SU-DHL-6 (cell line): Measurements from ENCODE around the gene TTC13.

Source experiments
- H2AFZ ChIP-seq: fragments of 200-600 bp; sonication (generic); 2 replicates; pipeline ENCODE4 v1.6.1; 2014; ENCODE audit warnings: low read depth, mild to moderate bottlenecking, moderate library complexity, mixed read lengths, antibody characterized with exemption, low read length; ENCODE audit not compliant: severe bottlenecking
- H3F3A ChIP-seq: fragments of 200-600 bp; shearing (Covaris generic); 2 replicates; pipeline ENCODE4 v1.6.0; 2016; ENCODE audit warnings: antibody characterized with exemption, mild to moderate bottlenecking; ENCODE audit not compliant: insufficient read depth
- H3K27ac ChIP-seq: fragments of 200-600 bp; sonication (generic); 2 replicates; pipeline ENCODE4 v1.5.1; 2016; ENCODE audit warnings: low read depth, mild to moderate bottlenecking, low read length, moderate library complexity, mixed read lengths
- H3K27me3 ChIP-seq: fragments of 200-600 bp; sonication (generic), shearing (Covaris generic); 2 replicates; pipeline ENCODE4 v1.6.0; 2014; ENCODE audit warnings: mild to moderate bottlenecking, low read length
- H3K36me3 ChIP-seq: fragments of 200-600 bp; sonication (generic); 2 replicates; pipeline ENCODE4 v1.6.1; 2014; ENCODE audit warnings: mild to moderate bottlenecking, low read length, mixed read lengths
- H3K4me2 ChIP-seq: fragments of 300-600, 200-600 bp; shearing (Covaris generic), sonication (generic); 2 replicates; pipeline ENCODE4 v1.6.0; 2014; ENCODE audit warnings: low read length, low read depth, mild to moderate bottlenecking; ENCODE audit not compliant: poor library complexity, severe bottlenecking
- H3K4me3 ChIP-seq: fragments of 200-600 bp; sonication (generic); 2 replicates; pipeline ENCODE4 v1.5.1; 2014; ENCODE audit warnings: antibody characterized with exemption, low read length, mild to moderate bottlenecking, mixed read lengths; ENCODE audit not compliant: insufficient read depth, poor library complexity, severe bottlenecking
- H3K79me2 ChIP-seq: fragments of 200-600 bp; sonication (generic); 2 replicates; pipeline ENCODE4 v1.6.1; 2014; ENCODE audit warnings: mild to moderate bottlenecking, low read length, moderate library complexity; ENCODE audit not compliant: insufficient read depth
- H3K9ac ChIP-seq: fragments of 200-600 bp; sonication (generic); 2 replicates; pipeline ENCODE4 v1.7.0; 2014; ENCODE audit warnings: mild to moderate bottlenecking, low read length
- H3K9me2 ChIP-seq: fragments of 200-600 bp; sonication (generic); replicated peaks from 2 replicates; pipeline ENCODE4 v1.6.1; 2014; ENCODE audit warnings: low read length; ENCODE audit not compliant: insufficient read depth
- H3K9me3 ChIP-seq: fragments of 200-600 bp; sonication (generic); 2 replicates; pipeline ENCODE4 v1.6.1; 2014; ENCODE audit warnings: low read length, mixed read lengths; ENCODE audit not compliant: insufficient read depth
- H4K20me1 ChIP-seq: fragments of 200-600 bp; sonication (generic); 2 replicates; pipeline ENCODE4 v1.6.1; 2014; ENCODE audit warnings: low read depth, mild to moderate bottlenecking, antibody characterized with exemption, low read length, moderate library complexity, mixed read lengths
- CTCF ChIP-seq: fragments of 200-600 bp; sonication (generic); IDR thresholded peaks from one replicate; pipeline ENCODE4 v1.5.1; 2017; ENCODE audit warnings: antibody characterized with exemption, mild to moderate bottlenecking, low read length, moderate library complexity; ENCODE audit not compliant: insufficient read depth, poor library complexity, severe bottlenecking
- EZH2phosphoT487 ChIP-seq: fragments of 200-600 bp; sonication (generic), shearing (Covaris generic); conservative IDR thresholded peaks from 2 replicates; pipeline ENCODE4 v1.6.1; 2018; ENCODE audit warnings: mild to moderate bottlenecking, antibody characterized with exemption, low read length, moderate library complexity, mixed read lengths

TTC13 gene

DNA sequence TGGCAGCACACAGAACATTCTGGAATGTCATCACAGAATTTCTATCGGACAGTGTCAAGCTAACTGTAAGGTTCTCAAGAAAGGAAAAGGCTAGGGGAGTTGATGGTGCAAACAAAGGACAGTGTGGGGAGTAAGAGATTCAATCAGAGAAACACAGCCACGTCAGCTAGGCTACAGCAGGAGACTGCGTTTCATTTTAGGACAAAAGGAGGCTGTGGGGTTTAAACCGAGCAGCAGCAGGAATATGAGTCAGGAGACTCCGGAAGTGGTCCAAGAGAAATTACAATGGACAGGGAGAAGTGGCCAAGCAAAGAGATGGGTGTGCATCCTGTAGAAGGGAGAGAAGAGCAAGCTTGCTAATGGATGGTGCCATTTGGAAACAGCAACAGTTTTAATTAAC, 72.9 kb downstream of the TTC13 start:
- Histone ChIP-seq H4K20me1 (no peaks in the 10 kb centered on the region), H3K27me3 (no peaks in the 10 kb centered on the region), H3K4me3 (no peak overlapping the region), H3K9me2 (no peaks in the 10 kb centered on the region), H3K9ac (no peak overlapping the region), H3K27ac (no peak overlapping the region), H2AFZ (no peak overlapping the region), H3K4me2 (no peak overlapping the region), H3F3A (no peaks in the 10 kb centered on the region), H3K9me3 (no peaks in the 10 kb centered on the region), H3K36me3 (peaks cover 6% of the 10 kb centered on the region; the same call in 1 of the 2 replicates), H3K79me2 (no peaks in the 10 kb centered on the region)
- TF ChIP-seq EZH2phosphoT487 (no peak), CTCF (no peak)

GRCh38 chr1:230902349-230902923, 76.2 kb downstream of the TTC13 start:
- H3K9me3 ChIP-seq, result no peaks in the 10 kb centered on the region
- H3K79me2 ChIP-seq, result no peaks in the 10 kb centered on the region
- no peaks in the 10 kb centered on the region for H3F3A ChIP-seq
- TF ChIP-seq CTCF (no peak), EZH2phosphoT487 (no peak)
- H4K20me1 ChIP-seq, result no peaks in the 10 kb centered on the region
- no peak overlapping the region for H3K4me3 ChIP-seq
- no peak overlapping the region for H3K27ac ChIP-seq
- no peak overlapping the region for H3K4me2 ChIP-seq
- no peak overlapping the region for H3K9ac ChIP-seq
- peaks cover 6% of the 10 kb centered on the region; the same call in 1 of the 2 replicates for H3K36me3 ChIP-seq
- no peaks in the 10 kb centered on the region for H3K27me3 ChIP-seq
- no peaks in the 10 kb centered on the region for H3K9me2 ChIP-seq
- H2AFZ ChIP-seq, result no peak overlapping the region

- H3K9ac ChIP-seq, result no peak overlapping the region
- H3K36me3 ChIP-seq, result peaks cover 5% of the 10 kb centered on the region; the same call in 1 of the 2 replicates
- no peak overlapping the region for H3K4me2 ChIP-seq
- TF ChIP-seq CTCF, result no peak
- TF ChIP-seq EZH2phosphoT487, result no peak
- no peak overlapping the region for H3K27ac ChIP-seq
- H2AFZ ChIP-seq, result no peak overlapping the region
- no peaks in the 10 kb centered on the region for H3K9me2 ChIP-seq
- H3F3A ChIP-seq, result no peaks in the 10 kb centered on the region
- H3K79me2 ChIP-seq, result no peaks in the 10 kb centered on the region
- H3K4me3 ChIP-seq, result no peak overlapping the region
- H4K20me1 ChIP-seq, result no peaks in the 10 kb centered on the region
- H3K27me3 ChIP-seq, result no peaks in the 10 kb centered on the region
- H3K9me3 ChIP-seq, result no peaks in the 10 kb centered on the region
These were observed 77.0 kb downstream of the TTC13 start for GRCh38 chr1:230901671-230902070.
